Fibroblast of villous mesenchyme (primary cell): ENCODE results near the gene KCNH1. TPM values are rescaled to one million over a fixed set of nuclear protein-coding genes. Genes with fewer than 3 reads are reported as not detected.

Source experiments
- DNase-seq: peaks from one replicate; pipeline ENCODE4 v3.0.0-alpha.2; 2010; ENCODE audit warnings: low read depth
- H3K4me3 ChIP-seq: 2 replicates; pipeline ENCODE4 v1.5.1; 2011; ENCODE audit warnings: low read depth, mild to moderate bottlenecking, low read length
- total RNA-seq: library from RNA; depleted of rRNA; stranded (reverse); fragments of >200 nt; gene quantifications from 2 replicates; pipeline ENCODE4 v1.2.3, GENCODE V29; 2012
- TF ChIP-seq, protein P1 (sequence below): IDR thresholded peaks from 2 replicates; pipeline ENCODE4 v1.5.1; 2012; ENCODE audit warnings: low read depth, mild to moderate bottlenecking, low read length; ENCODE audit not compliant: insufficient read depth

KCNH1 gene
- total RNA-seq, 1 donor = 11.2 TPM

DNA sequence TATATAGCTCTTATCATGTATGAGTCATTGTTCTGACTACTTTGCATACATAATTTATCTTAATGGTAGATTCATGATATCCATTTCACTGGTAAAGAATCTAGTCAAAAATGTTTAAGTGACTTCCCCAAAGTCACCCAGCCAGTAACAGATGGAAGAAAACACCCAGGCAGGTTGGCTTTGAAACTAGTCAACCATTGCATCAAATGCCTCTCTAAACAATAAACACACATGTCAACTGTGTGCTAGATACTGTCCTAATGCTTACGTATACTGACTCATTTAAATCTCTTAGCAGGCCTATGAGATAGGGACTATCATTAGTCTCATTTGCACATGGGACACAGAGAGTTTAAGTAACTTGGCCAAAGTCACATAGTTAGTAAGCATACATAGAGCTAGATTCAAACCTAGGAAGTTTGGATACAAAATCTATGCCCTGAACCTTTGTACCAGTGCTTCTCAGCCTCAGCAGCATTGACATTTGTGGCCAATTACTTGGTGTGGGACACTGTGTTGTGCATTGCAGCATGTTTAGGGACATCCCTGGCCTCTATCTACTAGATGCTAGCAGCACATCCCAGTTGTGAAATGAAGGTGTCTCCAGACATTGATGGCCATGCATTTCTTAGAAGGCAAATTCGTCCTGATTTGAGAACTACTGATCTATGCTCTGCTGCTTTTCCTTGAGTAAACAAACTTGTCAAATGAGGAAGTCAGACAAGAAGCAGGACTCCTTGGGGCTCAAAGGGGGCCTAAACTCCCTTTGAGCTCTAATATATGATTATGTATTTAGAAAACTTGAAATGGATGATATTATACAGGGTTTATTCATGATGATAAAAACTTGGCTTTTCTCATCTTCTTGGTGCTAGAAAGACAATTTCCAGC is 316.3 kb downstream of the KCNH1 start:
- TF ChIP-seq, protein P1, sequence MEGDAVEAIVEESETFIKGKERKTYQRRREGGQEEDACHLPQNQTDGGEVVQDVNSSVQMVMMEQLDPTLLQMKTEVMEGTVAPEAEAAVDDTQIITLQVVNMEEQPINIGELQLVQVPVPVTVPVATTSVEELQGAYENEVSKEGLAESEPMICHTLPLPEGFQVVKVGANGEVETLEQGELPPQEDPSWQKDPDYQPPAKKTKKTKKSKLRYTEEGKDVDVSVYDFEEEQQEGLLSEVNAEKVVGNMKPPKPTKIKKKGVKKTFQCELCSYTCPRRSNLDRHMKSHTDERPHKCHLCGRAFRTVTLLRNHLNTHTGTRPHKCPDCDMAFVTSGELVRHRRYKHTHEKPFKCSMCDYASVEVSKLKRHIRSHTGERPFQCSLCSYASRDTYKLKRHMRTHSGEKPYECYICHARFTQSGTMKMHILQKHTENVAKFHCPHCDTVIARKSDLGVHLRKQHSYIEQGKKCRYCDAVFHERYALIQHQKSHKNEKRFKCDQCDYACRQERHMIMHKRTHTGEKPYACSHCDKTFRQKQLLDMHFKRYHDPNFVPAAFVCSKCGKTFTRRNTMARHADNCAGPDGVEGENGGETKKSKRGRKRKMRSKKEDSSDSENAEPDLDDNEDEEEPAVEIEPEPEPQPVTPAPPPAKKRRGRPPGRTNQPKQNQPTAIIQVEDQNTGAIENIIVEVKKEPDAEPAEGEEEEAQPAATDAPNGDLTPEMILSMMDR = no peak
- H3K4me3 ChIP-seq = no peak overlapping the region
- DNase-seq = no peak

DNA sequence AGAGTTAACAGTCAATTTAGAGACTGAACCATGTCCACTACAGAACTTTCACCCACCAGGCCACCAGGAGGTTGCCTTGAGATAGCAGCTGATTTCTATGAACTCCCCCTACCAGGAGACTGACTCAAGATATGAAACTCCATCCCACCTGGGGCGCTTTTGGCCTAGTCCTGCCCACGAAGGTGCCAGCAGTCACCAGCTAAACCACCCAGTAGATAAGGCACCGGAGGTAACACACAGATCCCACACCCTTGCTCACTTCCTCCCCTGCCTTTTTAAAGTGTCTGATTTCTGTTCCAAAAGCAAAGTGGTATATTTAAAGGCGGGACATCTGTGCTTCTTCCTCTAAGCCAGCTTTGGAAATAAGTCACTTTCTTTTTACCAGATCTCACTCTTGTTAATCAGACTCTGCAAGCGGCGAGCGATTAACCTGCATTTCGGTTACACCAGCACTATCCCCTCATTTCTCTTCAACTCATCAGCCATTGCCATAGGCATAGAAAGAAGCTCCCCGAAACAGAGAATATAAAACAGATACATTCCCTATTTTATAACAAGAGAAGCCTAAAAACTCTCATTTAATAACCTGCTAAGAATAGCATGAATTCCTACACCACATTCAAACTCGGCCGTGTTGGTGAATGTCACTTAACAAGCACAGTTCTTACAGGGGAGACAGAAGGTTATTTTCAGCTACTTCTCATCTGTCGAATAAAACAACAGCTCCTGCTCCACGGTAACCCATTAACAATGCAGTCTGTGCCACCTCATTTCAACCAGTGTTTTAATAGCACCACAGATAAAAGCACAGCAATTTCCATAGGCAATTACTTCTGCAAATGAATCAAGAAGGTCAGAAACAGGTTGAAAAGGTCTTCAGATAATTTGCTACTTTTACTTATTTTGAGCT is 318.1 kb downstream of the KCNH1 start:
- DNase-seq = no peak
- H3K4me3 ChIP-seq = no peak overlapping the region
- TF ChIP-seq, protein P1 = no peak

DNA sequence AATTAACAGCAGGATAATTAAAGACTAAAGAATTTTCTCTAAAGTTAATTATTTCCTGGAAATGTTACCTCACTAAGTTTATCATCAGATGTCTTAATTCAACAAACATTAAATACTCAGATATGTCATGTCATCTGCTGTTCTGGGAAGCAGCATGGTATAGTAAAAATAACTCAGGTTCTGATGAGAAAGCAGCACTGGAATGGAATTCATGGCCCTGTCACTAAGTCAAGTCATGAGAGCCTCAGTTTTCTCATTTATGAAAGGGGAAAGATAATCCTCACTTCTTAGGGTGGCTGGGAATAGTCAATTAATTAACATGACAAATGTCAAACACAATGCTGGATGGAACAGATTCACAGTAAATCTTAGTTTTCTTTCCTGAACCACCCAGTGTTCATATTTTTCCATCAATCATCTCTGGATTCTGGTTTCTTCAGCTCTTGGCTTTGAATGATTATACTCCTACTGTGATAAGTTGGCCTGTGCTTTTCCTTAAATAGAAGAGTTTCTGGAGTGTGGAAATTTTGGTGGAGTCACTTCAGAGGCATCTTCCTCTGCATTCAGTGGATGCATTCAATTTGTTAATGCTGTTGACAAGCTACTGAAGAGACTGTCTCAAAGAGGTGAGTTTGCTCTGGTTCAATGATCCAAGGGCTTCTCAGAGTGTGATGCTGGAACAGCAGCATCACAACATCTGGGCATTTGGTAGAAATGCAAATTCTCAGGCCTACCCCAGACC is 319.4 kb downstream of the KCNH1 start:
- DNase-seq = no peak
- TF ChIP-seq, protein P1 = no peak
- H3K4me3 ChIP-seq = no peak overlapping the region

DNA sequence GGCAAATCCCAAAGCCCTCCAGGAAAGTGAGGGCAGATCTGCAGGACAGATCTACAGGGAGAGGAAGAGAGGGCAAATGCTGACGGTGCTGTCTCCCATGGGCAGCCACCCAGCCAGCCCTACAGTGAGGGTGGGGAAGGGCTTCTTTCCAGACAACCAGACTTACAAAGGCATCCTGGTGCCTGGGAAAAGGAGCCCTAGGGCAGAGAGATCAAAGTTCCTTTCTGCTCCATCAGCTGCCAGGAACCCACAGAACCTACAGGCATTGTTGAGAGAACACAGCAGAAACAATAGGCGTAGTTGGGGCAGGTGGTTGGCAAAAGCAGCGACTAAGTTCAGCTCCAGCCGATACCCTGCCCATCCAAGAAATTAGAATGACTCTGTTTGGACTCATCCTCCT is 332.4 kb downstream of the KCNH1 start:
- TF ChIP-seq, protein P1 = no peak
- H3K4me3 ChIP-seq = no peak overlapping the region
- no peak for DNase-seq

DNA sequence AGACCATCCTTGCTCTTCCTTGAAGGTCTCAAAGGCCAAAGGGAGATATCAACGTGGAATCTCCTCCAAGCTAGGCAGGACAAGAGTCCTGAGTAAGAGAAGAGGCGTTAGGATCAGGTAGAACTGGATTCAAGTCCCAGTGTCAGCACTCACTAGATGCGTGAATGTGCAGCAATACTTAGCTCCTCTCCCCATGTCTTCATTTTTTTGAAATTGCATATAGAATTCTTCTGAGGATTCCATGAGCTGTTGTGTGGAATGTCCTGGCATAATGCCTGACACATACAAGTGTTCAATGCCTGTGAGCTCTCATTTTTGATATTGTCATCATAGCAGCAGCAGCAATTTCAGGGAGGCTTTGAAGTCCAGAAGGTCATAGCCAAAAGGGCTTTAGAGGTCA is 333.2 kb downstream of the KCNH1 start:
- TF ChIP-seq, protein P1 = no peak
- no peak for DNase-seq
- H3K4me3 ChIP-seq = no peak overlapping the region

DNA sequence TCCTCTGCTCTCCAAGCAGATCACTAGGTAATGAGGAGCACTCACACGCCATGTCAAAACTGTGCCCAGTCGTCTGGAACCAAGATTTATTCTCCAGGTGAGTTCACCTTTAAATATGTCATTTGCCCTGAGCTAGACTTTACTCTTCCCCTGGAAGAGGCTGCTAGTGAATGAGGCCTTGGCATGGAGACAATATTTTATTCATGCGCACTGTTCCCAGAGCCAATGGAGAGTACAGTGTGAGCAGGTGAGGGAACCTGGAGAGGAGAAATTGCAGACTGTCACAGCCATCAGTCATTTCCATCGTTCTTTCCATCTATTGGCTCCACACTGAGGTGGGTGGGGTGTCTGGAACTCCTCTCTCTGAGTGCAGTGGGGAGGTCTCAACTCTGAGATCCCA is 333.6 kb downstream of the KCNH1 start:
- TF ChIP-seq, protein P1 = no peak
- no peak overlapping the region for H3K4me3 ChIP-seq
- no peak for DNase-seq
